NB4 (cell line): ENCODE results near the gene ENAH.

Experiments used
- CTCF ChIP-seq: IDR thresholded peaks from one replicate; pipeline ENCODE4 v1.5.1; 2012; ENCODE audit warnings: low read depth, low read length
- MAX ChIP-seq: IDR thresholded peaks from 2 replicates; pipeline ENCODE4 v1.6.1; 2011; ENCODE audit warnings: low read depth, low read length
- POLR2A ChIP-seq: IDR thresholded peaks from 2 replicates; pipeline ENCODE4 v1.6.1; 2011; ENCODE audit warnings: mild to moderate bottlenecking; ENCODE audit not compliant: insufficient read length; ENCODE audit errors: extremely low read depth

GRCh38 chr1:225597926-225598575 lies 54.9 kb downstream of the ENAH start:
- TF ChIP-seq CTCF: no peak
- TF ChIP-seq MAX: no peak
- no peak for TF ChIP-seq POLR2A
